ENCODE results near the gene ALPP.
"Not testable (repeated sequence)": the region's sequence is repeated elsewhere in the genome, so short reads cannot be mapped to it uniquely, and the experiment has no call there.

DNA sequence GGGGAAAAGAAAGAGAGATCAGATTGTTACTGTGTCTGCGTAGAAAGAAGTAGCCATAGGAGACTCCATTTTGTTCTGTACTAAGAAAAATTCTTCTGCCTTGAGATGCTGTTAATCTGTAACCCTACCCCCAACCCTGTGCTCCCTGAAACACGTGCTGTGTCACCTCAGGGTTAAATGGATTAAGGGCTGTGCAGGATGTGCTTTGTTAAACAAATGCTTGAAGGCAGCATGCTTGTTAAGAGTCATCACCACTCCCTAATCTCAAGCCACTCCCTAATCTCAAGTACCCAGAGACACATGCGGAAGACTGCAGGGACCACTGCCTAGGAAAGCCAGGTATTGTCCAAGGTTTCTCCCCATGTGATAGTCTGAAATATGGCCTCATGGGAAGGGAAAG, 44.4 kb downstream of the ALPP start:
- TF ChIP-seq, protein P1, sequence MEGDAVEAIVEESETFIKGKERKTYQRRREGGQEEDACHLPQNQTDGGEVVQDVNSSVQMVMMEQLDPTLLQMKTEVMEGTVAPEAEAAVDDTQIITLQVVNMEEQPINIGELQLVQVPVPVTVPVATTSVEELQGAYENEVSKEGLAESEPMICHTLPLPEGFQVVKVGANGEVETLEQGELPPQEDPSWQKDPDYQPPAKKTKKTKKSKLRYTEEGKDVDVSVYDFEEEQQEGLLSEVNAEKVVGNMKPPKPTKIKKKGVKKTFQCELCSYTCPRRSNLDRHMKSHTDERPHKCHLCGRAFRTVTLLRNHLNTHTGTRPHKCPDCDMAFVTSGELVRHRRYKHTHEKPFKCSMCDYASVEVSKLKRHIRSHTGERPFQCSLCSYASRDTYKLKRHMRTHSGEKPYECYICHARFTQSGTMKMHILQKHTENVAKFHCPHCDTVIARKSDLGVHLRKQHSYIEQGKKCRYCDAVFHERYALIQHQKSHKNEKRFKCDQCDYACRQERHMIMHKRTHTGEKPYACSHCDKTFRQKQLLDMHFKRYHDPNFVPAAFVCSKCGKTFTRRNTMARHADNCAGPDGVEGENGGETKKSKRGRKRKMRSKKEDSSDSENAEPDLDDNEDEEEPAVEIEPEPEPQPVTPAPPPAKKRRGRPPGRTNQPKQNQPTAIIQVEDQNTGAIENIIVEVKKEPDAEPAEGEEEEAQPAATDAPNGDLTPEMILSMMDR (conservative IDR thresholded peaks at IDR 0.05; ENCODE audit: low read depth, low read length), result not testable (repeated sequence)
- TF ChIP-seq EZH2 (IDR thresholded peaks at IDR 0.05; ENCODE audit: low read length, unreplicated experiment), result not testable (repeated sequence)

Measured in PC-3 (cell line).